Measurements from ENCODE around the gene NGEF.

Gene NGEF

DNA sequence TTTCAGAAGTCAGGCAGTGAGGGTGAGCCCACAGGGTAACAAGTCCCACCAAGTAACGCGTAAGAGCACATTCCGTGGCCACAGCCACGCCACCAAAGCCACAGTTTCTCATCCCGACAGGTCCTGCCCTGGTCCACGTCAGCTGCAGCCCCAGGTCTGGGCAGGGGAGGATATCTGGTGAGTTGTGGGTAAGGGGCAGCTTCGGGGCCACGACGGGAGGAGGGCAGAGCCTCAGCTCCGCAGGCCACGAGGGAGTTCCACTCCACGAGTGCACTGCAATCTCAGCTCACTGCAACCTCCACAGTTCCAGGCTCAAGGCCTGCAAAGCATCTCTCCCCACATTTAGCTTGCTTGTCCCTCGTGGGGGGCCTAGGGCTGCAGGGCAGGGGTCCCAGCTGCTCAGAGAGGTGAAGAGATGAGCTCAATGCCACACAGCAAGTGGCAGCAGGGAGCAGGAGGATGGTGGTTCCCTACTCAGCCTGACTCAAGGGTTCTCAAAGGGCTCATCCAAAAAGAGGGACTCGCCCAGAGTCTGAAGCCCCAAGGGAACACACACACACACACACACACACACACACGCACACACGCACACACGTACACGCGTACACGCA, 130.4 kb downstream of the NGEF start:
- DNase-seq: no peak

DNA sequence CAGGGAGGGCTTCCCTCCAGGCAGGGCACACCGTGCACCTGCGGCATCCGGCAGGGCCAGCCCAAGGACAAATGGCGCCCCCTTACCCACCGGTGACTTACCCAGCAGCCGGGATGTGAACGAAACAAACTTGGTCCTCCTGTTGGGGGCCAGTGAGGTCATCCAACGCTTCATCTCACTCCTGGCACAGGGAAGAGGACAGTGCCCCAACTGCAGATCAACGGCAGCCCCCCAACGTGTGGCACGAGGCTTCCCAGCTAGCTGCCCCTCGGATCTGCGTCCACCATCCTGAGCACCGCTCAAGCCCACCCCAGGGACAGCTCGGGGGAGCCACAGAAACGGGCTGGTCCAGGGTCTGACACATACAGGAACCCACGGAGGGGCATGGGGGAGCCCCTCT, 131.0 kb downstream of the NGEF start:
- no peak for DNase-seq

DNA sequence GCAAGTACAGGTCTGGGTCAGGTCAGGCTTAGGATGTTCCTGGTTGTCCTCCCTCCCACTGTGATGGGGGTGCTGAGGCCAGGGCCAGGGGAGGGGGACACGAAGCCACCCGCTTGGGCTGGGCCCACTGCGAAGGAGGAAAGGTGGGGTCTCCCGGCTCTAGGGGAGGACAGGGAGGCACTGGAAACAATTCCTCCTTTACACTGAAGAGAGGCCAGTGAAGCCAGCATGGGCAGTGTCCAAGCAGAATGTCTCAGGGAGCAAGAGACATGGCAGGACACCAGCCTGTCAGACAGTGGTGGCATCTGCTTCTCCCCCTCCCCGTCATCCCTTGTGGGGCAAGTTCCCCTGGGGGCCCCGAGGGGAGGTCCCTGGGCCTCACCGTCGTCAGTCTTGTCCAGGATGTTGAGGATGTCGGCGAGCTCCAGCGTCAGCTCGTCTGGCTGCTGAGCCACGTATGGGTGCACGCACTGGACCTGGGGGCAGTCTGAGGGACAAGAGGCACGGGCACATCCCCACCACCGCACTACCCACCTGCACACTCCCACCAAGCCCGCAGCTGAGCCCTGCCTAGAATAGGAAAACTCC, 132.2 kb downstream of the NGEF start:
- no peak for DNase-seq

DNA sequence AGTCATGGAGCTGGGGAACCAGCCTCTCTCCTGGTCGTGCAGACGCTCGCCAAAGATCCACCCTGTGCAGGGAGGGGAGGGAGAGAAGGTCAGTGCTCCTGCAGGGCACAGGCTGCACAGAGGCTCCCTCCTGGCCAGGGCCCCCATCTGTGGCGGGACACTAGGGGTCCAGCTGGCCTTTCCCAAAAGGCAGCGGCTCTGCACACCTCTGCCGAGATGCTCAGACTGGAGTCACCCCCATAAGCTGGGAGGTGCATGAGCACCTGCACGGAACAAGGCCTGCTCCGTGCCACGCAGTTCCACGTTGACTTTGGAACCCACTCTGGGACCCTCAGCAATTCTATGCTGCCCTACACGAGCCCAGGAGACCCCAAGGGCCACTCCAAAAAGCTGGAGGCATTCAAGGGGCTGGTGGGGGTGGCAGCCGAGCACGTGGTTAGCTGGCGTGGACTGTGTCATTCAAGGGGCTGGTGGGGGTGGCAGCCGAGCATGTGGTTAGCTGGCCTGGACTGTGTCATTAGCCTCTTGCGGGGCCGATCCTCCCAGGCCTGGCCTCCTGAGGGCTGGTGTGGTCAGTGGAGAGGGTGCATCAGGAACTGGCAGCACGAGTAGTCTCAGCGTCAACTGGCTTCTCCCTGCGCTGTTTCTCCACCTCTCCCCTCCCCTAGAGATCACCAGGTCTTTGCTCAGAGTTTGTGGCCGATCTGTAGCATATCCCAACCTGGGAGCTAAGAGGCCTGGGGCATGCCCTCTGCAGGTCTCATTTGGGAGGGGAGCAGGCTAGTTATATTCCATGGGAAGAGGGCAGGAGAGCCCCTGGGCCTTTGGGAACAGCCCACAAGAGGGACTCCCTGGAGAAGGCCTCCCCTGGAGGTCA, 133.2 kb downstream of the NGEF start:
- DNase-seq: no peak

DNA sequence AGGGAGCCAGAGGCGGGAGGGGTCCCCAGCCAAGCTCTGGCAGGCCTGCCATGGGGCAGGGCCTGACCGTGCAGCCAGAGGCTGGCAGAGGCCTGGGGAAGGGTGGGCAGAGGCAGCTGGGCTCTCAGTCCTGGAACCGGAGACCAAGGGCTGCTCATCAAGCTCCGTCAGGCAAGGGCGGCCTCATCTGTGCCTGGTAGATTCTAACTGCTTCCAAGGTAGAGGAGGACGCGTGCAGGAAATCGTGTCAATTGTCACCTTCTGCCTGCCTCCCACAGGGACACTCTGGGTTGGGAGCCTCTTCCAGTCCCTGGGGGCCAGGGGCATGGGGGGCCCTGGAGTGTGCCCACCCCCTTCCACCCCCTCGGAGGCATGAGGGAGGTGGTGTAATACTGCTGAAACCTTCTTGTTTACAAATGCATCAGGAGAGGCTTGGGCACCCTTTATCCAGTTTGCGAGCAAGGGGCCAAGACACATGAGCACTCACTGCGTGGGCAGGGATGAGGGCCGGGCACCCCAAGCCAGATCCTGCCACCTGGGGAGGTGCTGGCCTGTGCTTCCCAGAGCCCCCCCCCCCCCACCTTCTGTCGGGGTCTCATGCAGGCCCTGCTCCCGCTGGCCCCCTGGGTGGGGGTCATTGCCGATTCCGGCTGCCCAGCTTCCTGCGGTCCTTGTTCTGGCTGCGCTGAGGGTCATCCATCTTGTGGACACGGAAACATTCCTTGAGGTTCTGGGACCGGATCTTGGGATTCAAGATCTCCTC, 134.0 kb downstream of the NGEF start:
- no peak for DNase-seq

DNA sequence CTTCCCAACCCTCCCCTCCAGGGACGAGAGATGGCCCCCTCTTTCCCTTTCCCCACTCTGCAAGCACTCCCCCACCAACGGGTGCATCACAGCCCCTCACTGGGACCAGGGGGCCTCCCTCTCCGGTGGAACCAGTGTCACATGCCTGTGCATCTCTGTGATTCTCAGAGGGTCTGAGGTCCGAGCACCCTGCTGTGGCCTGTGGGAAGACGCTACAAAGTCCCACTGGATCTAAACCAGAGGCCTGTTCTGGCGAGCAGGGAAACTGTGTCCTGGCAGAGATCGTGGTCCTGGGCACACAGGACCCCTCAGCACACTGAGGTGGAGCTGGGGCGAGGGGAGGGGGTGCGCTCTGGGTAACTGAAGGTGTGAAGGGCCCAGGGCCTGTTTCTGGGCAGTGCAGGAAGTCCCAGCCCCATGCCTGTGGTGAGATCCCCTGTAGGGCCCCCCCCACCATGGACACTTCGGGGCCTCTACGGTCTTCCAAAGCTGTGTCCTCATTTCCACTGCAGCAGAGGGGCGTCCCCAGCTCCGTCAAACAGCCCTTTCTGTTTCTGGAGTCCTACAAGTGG, 135.0 kb downstream of the NGEF start:
- no peak for DNase-seq

DNA sequence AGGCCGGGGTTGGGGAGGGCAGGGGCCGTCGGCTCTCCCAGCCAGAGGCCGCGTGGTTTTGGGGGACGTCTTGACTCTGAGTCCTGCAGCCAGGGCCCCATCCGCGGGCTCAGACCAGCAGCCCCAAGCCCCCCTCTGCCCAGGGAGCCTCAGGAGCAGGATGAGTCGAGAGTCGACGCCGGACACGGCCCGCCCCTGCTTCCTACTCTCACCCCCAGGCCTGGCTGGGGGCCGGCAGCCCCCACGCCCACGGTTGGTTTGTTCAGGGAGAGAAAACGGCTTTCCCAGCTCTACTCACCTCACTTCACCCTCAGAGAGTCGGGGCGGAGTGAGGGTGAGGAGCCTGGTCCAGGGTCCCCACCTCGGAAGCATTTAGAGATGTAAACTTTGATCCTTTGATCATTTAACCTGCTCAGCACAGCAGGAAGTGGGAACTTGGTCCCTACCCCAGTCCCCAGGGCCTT, 136.0 kb downstream of the NGEF start:
- no peak for DNase-seq

DNA sequence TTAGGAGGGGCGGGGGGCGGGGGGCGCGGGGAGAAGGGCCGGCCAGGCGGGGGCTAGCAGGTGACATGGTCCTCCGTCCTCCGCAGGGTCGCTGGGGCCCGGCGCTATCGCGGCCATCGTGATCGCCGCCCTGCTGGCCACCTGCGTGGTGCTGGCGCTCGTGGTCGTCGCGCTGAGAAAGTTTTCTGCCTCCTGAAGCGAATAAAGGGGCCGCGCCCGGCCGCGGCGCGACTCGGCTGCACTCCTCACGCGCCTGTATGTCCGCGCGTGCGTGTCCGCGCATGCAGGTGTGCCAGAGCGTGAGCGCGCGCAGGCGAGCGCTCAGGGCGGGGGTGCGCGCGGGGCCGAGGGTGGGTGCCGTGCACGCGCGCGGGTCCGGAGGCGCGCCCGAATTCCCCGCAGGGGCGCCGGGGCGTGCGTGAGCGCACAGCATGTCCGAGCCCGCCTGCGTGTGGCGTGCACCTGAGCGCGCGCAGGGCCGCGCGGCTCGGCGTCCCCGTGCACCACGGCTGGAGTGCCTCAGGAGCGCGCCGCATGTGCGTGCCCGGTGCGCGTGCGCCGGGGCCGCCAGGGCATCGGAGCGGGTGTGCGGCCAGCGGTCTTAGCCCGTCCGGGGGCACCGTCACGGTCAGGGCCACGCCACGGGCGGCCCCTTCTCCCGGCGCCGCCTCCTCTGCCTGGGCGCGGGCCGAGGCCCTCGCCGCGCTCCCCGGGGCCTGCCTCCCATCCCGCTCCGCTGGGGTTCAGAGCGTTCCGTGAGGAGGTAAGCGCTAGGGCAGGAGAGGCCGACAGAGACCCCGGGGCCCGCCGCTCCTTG, 136.7 kb downstream of the NGEF start:
- DNase-seq: no peak

DNA sequence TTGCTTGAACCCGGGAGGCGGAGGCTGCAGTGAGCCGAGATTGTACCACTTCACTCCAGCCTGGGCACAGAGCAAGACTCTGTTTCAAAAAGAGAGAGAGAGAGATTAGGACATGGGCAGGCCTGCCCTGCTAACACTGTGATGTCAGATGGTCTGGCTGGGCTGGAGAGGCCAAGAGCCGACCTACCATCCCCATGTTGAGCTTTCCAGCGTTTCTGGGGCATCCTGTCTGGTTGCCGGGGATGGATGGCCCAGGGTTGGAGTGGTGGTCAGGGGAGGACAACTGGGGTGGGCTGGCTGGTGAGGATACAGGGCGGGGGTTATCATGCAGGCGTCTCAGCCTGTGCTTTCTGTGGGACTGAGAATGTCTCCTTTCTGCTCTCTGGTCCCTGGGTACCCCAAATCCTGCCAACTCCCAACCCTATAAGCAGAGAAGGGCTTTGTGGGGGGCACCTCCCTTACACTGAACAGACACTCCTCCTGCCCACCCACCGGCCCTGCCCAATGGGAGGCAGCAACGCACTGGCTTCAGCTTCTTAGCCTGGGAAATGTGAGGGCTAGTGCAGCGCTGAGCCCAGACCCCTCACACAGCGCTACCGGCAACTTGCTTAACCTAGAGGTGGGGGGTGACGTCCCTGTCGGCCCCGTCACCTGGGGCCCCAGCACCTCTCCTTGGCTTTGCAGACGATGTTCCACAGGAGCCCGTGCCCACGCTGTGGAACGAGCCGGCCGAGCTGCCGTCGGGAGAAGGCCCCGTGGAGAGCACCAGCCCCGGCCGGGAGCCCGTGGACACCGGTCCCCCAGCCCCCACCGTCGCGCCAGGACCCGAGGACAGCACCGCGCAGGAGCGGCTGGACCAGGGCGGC, 137.6 kb downstream of the NGEF start:
- no peak for DNase-seq

DNA sequence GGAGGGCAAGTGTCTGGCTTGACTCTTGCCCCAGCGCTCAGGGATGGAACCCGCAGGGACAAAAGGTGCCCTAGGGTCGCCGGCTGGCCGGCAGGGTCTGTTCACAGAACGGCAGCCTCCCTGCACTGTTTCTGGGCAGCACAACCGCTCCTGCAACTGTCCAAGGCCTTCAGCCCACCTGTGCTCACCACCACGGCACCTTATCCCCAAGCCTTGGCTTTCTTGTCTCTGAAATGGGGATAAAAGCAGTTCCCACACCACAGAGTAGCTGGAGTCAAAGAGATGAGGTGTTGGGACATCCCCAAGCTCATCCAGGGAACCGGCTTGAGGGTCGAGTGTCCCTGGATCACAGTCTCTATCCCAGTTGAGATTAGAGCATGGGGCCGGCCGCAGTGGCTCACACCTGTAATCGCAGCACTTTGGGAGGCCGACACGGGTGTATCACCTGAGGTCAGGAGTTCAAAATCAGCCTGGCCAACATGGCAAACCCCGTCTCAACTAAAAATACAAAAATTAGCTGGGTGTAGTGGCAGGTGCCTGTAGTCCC, 138.3 kb downstream of the NGEF start:
- DNase-seq: no peak

DNA sequence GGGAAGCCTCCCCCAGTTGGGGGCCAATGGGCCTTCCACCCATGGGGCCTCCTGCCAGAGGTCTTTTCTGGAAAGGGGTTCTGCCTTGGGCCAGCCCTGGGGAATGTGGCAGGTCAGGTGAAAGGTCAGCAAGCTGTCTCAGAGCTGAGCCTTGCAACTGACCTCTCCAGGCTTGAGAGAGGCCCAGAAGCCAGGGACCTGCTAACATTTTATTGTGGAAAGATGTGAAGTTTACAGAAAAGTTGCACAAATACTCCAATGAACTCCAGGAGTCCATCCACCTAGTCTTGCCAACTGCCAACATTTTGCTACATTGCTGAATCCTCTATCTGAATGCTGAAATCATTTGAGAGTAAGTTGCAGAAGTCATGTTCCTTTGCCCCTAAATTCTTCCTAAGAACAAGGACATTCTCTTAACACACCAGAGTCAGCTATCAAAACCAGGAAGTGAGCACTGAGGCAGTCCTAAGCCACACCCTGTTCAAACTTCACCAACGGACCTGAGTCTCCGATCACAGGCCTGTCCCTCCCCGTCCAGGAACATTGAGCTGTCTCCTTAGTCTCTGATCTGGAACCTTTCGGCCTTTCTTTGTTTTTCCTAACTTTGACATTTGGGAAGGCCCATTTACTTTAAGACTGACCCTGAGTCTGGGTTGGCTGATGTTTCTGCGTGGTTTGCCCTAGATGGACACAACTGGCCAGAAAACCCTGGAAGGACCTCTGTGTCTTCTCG, 139.0 kb downstream of the NGEF start:
- no peak for DNase-seq

DNA sequence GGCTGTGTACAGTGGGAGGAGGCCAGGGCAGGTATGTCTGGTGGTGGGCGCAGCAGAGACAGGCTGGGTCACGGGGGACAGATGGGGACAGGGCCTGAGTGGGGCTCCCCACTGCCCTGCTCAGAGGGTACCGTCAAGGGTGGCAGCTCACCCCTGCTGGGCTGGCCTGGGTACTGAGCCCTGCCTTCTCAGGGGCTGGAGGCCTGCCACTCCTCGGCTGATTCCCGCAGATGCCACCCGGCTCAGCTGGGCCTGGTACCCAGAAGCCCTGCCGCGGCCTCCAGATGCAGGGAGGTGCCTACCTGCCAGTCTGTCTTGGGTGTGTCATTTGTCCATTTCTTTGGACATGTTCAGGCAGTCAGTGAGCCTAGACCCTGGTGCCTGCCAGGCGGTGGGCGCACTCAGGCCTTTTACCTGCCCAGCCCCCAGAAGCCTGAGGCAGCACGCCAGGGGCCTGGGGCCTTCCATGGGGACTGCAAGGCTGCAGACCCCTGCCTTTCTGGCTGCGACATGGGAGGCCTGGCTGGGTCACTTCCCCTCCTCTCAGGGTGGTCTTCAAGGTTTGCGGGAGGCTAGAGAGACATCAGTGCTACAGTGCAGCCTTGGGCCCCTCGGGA, 139.7 kb downstream of the NGEF start:
- DNase-seq: no peak

DNA sequence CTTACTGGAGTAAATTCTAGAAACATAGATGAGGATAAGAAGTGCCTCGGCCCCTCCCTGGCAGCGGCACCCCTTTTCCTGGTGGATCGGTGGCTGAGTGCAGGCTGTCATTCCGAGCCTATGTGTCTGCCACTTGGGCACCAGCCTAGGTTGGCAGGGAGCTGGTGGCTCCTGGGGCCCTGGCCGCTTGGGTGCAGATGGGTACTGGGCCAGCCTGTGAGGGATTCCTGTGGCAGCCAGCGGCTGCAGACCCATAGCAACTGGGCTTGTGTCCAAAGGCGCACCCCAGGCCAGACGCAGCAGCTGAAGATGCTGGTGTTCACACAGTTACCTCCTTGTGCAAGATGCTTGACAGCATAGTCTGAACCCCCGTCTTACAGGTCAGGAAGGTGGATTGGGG, 140.2 kb downstream of the NGEF start:
- DNase-seq: no peak

DNA sequence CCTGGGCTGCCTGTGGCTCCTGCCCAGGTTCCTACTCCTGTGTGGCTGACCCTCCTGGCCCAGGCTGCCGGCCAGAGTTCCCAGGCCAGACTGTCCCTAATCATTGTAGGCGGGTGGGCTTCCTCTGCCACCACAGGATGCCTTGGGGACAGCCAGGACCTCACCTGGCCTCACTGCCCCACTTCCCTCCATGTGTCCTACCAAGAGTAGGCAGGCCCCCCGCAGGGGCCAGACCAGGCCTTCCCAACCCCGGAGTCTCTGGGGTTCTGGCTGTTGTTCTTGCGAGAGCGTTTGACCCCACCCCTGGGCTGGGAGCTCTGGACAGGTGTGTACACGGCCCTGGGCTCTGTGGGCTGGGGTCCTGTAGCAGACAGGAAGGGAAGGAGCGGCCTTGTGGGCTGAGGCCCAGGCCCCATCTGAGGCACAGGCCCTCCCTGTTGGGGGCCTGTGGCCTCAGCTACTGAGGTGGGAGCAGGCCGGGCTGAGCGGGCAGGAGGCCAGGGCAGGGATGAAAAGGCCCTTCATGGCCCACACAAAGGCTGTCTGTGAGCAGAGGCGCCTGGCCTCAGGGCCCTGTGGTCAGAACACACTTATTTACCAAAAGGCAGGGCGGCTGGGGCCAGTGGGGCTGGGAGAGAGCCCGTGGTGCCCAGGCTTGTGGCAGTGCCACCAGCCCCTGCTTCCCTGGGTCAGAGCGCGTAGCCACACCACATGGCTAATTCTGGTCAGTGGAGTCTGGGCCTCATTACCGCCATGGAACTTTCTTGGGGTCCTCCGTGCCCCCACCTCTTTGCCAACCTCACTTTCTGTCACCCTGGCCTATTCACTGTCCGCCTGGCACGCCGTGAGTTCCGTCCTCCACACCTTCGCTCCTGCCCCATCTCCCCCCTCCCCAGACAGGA, 141.0 kb downstream of the NGEF start:
- DNase-seq: no peak

DNA sequence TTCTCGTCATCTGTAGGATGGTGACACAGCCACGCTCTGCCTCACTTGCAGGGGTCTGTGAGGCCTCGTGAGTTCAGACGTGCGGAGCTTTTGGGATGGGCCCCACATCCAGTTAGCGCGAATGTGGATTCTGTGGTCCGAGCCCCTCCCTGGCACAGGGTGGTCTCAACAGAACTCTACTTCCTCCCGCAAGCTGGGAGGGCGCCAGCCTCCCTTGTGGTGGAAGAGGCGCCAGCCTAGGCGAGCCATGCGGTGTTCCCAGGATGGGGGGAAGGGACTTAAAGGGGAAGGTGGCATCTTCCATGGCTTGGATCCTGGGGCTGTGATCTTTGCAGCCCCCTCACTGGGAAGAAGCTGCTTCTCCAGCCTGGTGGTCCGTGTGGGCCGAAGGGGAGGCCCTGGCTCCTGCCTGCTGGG, 141.6 kb downstream of the NGEF start:
- no peak for DNase-seq

DNA sequence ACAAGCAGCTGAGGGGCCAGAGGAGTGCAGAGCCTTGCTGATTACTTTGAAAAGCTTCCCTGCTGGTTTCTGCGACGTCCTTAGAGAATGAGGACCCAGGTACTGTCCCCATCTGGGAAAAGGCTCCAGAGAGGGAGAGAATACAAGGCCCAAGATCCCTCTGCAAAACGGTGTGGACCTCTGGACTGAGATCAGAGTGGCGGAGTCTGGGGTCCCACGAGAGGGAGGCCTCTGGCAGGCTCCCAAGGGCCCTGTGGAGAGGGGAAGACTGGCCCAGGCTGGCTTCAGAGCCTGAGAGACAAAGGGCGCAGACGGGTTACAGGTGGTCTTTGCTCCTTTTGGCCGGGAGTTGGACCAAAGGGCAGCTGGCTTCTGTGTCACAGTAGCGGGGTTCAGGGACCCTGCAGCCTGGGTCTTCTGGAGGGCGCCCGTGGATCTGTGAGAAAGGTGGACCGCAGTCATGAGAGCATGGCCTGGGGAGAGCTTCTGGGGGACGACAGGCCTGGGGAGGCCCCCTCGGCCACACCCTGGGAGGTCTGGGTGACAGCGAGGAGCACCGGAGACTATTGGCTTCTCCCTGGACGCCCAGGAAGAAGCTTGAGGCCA, 142.2 kb downstream of the NGEF start:
- no peak for DNase-seq

DNA sequence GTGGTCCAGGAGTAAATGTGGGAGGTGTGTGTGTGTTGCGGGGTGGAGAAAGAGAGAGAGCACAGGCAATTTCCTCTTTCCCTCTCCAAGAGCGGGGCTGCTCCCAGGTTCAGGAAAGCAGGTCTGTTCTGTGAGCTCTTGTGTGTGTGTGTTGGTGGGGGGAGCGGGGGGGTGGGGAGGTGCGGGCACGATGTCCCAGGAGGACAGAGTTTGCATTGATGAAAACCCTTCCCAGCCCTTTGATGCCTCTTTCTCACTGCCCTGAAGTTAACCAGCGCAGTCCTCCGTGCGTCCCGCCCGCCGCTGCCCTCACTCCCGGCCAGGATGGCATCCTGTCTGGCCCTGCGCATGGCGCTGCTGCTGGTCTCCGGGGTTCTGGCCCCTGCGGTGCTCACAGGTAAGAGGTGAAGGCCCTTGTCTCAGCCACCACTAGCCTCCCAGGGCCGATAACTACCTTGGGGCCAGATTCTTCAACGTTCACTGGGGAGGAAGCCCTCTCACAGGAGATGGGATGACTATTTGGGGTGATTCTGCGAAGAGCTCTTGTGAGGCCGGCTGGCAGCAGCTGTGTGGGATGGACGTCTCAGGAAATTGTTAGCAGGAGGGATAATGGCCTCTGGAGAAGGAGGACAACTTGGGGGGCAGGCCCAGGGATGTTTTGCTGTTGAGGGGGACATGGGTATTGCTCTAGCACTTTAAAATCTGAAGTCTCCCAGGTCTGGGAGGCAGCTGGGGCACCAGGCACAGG, 142.9 kb downstream of the NGEF start, which contains the start of gene SNORC:
SNORC (plus strand) TSS at position 247 of the 748 bp plus-strand sequence; CDS start at position 325, 78 bp downstream.
- no peak for DNase-seq

Measured in fibroblast of skin of abdomen (primary cell).